Measurements from ENCODE around the gene BMP8A. TPM values are rescaled to one million over a fixed set of nuclear protein-coding genes. Genes with fewer than 3 reads are reported as not detected.

The BMP8A gene, protein sequence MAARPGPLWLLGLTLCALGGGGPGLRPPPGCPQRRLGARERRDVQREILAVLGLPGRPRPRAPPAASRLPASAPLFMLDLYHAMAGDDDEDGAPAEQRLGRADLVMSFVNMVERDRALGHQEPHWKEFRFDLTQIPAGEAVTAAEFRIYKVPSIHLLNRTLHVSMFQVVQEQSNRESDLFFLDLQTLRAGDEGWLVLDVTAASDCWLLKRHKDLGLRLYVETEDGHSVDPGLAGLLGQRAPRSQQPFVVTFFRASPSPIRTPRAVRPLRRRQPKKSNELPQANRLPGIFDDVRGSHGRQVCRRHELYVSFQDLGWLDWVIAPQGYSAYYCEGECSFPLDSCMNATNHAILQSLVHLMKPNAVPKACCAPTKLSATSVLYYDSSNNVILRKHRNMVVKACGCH
- 0.54 TPM for total RNA-seq (2021; ENCODE audit: unreplicated experiment)
- polyA plus RNA-seq (2012; ENCODE audit: insufficient read length): not detected
- Bru-seq, nascent RNA: percentile 31 among the genes with signal in this experiment
- BruChase-seq, experiment 1, labeled RNA remaining after a 2-hour chase: percentile 37 among the genes with signal in this experiment
- percentile 36 among the genes with signal in this experiment for BruChase-seq, experiment 2, labeled RNA remaining after a 6-hour chase
- long read RNA-seq, partial matches to known transcripts: 1 of 1 reads
- long read RNA-seq, other reads (novel, unspliced or antisense): 0 of 1 reads

GRCh38 chr1:39491146-39491921 is at the start of gene BMP8A:
Gene BMP8A, plus strand, starts transcription at chr1:39491636. Its CDS starts 356 bp downstream, at chr1:39491992.
- ChIA-PET CTCF (no interaction called here), POLR2A (no interaction called here)
- no peak for TF ChIP-seq POLR2AphosphoS5 (IDR thresholded peaks at IDR 0.05; ENCODE audit: low read depth, low read length)
- TF ChIP-seq, protein P1, sequence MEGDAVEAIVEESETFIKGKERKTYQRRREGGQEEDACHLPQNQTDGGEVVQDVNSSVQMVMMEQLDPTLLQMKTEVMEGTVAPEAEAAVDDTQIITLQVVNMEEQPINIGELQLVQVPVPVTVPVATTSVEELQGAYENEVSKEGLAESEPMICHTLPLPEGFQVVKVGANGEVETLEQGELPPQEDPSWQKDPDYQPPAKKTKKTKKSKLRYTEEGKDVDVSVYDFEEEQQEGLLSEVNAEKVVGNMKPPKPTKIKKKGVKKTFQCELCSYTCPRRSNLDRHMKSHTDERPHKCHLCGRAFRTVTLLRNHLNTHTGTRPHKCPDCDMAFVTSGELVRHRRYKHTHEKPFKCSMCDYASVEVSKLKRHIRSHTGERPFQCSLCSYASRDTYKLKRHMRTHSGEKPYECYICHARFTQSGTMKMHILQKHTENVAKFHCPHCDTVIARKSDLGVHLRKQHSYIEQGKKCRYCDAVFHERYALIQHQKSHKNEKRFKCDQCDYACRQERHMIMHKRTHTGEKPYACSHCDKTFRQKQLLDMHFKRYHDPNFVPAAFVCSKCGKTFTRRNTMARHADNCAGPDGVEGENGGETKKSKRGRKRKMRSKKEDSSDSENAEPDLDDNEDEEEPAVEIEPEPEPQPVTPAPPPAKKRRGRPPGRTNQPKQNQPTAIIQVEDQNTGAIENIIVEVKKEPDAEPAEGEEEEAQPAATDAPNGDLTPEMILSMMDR (IDR thresholded peaks at IDR 0.05): no peak
- TF ChIP-seq, protein P2, sequence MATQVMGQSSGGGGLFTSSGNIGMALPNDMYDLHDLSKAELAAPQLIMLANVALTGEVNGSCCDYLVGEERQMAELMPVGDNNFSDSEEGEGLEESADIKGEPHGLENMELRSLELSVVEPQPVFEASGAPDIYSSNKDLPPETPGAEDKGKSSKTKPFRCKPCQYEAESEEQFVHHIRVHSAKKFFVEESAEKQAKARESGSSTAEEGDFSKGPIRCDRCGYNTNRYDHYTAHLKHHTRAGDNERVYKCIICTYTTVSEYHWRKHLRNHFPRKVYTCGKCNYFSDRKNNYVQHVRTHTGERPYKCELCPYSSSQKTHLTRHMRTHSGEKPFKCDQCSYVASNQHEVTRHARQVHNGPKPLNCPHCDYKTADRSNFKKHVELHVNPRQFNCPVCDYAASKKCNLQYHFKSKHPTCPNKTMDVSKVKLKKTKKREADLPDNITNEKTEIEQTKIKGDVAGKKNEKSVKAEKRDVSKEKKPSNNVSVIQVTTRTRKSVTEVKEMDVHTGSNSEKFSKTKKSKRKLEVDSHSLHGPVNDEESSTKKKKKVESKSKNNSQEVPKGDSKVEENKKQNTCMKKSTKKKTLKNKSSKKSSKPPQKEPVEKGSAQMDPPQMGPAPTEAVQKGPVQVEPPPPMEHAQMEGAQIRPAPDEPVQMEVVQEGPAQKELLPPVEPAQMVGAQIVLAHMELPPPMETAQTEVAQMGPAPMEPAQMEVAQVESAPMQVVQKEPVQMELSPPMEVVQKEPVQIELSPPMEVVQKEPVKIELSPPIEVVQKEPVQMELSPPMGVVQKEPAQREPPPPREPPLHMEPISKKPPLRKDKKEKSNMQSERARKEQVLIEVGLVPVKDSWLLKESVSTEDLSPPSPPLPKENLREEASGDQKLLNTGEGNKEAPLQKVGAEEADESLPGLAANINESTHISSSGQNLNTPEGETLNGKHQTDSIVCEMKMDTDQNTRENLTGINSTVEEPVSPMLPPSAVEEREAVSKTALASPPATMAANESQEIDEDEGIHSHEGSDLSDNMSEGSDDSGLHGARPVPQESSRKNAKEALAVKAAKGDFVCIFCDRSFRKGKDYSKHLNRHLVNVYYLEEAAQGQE (IDR thresholded peaks at IDR 0.05; ENCODE audit: insufficient read depth in 1 of 2, low read depth in 2 of 2, low read length in 1 of 2): no peak
- TF ChIP-seq SIN3A (IDR thresholded peaks at IDR 0.05; ENCODE audit: borderline replicate concordance, insufficient read depth, low read depth, low read length): no peak
- TF ChIP-seq TCF7L2 (IDR thresholded peaks at IDR 0.05; ENCODE audit: low read depth, low read length): no peak
- Histone ChIP-seq H3K27ac (ENCODE audit: low read length) (no peak within 1 kb of the TSS), H3K4me3 (ENCODE audit: low read depth in 2 of 2, low read length in 2 of 2) (peak within 1 kb of the TSS; percentile 47 to 50), H3K9me3 (ENCODE audit: control insufficient read depth, insufficient read depth, low read depth, low read length) (no peaks in the 10 kb centered on the region), H3K4me1 (ENCODE audit: control insufficient read depth, insufficient read depth, low read length) (peaks cover 5% of the 10 kb centered on the region), H3K27me3 (ENCODE audit: control insufficient read depth, insufficient read depth, low read length) (no peaks in the 10 kb centered on the region), H3K36me3 (ENCODE audit: control insufficient read depth, insufficient read depth, low read length) (peaks cover 10% of the 10 kb centered on the region; the same call in 1 of the 2 replicates)
- in situ Hi-C loops (cut with HindIII; ENCODE audit: low pct_unique_long_range_greater_than_20kb, low sequenced_read_pairs): no loop called here
- no TSS peak for BruUV-seq (replicated peaks)
- intact Hi-C loops (cut with micrococcal nuclease; ENCODE audit: unreplicated experiment): no loop called here
- no peak for DNase-seq (ENCODE audit: low read depth, low spot score)
- ATAC-seq: peak; percentile 86

DNA sequence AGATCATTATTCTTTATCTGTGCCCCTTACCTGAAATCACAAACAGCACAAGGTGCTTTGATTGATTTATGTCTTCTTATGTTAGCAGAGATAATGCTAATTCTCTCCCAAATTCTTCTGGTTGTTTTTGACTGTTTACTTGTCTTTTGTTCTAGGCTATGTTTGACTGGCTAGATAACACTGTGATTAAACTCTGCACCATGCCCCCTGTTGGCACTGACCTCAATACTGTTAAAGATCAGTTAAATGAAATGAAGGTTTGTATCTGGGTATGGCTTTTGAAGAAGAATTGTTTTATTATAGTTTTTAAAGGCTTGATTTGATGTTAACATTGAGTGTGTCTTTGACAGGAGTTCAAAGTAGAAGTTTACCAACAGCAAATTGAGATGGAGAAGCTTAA is 49.6 kb upstream of the BMP8A start:
- BruUV-seq (replicated peaks): no TSS peak
- in situ Hi-C loops (cut with HindIII; ENCODE audit: low pct_unique_long_range_greater_than_20kb, low sequenced_read_pairs): no loop called here
- POLR2A ChIA-PET: no interaction called here

More for the DNA sequence above, 49.6 kb upstream of the BMP8A start:
- DNase-seq (ENCODE audit: low read depth, low spot score) (no peak), ATAC-seq (no peak)
- Histone ChIP-seq H3K4me1 (ENCODE audit: control insufficient read depth, insufficient read depth, low read length) (no peaks in the 10 kb centered on the region), H3K9me3 (ENCODE audit: control insufficient read depth, insufficient read depth, low read depth, low read length) (no peaks in the 10 kb centered on the region), H3K27ac (ENCODE audit: low read length) (no peak overlapping the region), H3K27me3 (ENCODE audit: control insufficient read depth, insufficient read depth, low read length) (no peaks in the 10 kb centered on the region), H3K4me3 (ENCODE audit: low read depth in 2 of 2, low read length in 2 of 2) (no peak overlapping the region), H3K36me3 (ENCODE audit: control insufficient read depth, insufficient read depth, low read length) (peaks cover 78% of the 10 kb centered on the region)
- intact Hi-C loops (cut with micrococcal nuclease; ENCODE audit: unreplicated experiment): no loop called here
- no peak for TF ChIP-seq TCF7L2 (IDR thresholded peaks at IDR 0.05; ENCODE audit: low read depth, low read length)
- no peak for TF ChIP-seq SIN3A (IDR thresholded peaks at IDR 0.05; ENCODE audit: borderline replicate concordance, insufficient read depth, low read depth, low read length)
- TF ChIP-seq, protein P2 (IDR thresholded peaks at IDR 0.05; ENCODE audit: insufficient read depth in 1 of 2, low read depth in 2 of 2, low read length in 1 of 2): no peak
- no peak for TF ChIP-seq POLR2AphosphoS5 (IDR thresholded peaks at IDR 0.05; ENCODE audit: low read depth, low read length)
- TF ChIP-seq, protein P1 (IDR thresholded peaks at IDR 0.05): no peak
- CTCF ChIA-PET: no interaction called here

Data from Panc1 (cell line).